Occipital lobe (tissue), 2 donors: ENCODE measurements around the gene BFSP2. TPM values are rescaled to one million over a fixed set of nuclear protein-coding genes. Genes with fewer than 3 reads are reported as not detected.

Experiments
- DNase-seq: peaks from one replicate; lab custom pipeline; 2025; lab: John Stamatoyannopoulos, UW
- total RNA-seq: library from RNA; depleted of rRNA; stranded (reverse); fragments of >200 nt; gene quantifications from one replicate; pipeline ENCODE4 v1.2.3, GENCODE V29; 2014

BFSP2 gene
- total RNA-seq, 1 donor from 2014 or later = 1.1 TPM

GRCh38 chr3:133383175-133383574 lies 16.7 kb upstream of the BFSP2 start:
- no peak for DNase-seq

- DNase-seq = no peak
Measured at GRCh38 chr3:133383741-133384140, 16.1 kb upstream of the BFSP2 start.

- DNase-seq = peak; percentile 56
Measured at GRCh38 chr3:133384331-133385027, 15.4 kb upstream of the BFSP2 start.

GRCh38 chr3:133386876-133387275 lies 13.0 kb upstream of the BFSP2 start:
- DNase-seq = no peak

GRCh38 chr3:133387341-133387740 lies 12.5 kb upstream of the BFSP2 start:
- no peak for DNase-seq

GRCh38 chr3:133388696-133389395 lies 11.0 kb upstream of the BFSP2 start:
- DNase-seq = no peak

GRCh38 chr3:133390715-133391114 lies 9.1 kb upstream of the BFSP2 start:
- DNase-seq = no peak

GRCh38 chr3:133393204-133393603 lies 6.7 kb upstream of the BFSP2 start:
- DNase-seq = no peak

GRCh38 chr3:133393691-133394474 lies 6.0 kb upstream of the BFSP2 start:
- no peak for DNase-seq

GRCh38 chr3:133394561-133395311 lies 5.1 kb upstream of the BFSP2 start:
- no peak for DNase-seq

GRCh38 chr3:133396906-133397305 lies 3.0 kb upstream of the BFSP2 start:
- DNase-seq = no peak

GRCh38 chr3:133401374-133402135 lies 1.7 kb downstream of the BFSP2 start:
- peak; percentile 44 for DNase-seq

GRCh38 chr3:133404920-133405319 lies 5.1 kb downstream of the BFSP2 start:
- no peak for DNase-seq

- no peak for DNase-seq
Measured at GRCh38 chr3:133408366-133408765, 8.5 kb downstream of the BFSP2 start.

- no peak for DNase-seq
Measured at GRCh38 chr3:133408961-133409360, 9.1 kb downstream of the BFSP2 start.

- no peak for DNase-seq
Measured at GRCh38 chr3:133410191-133410892, 10.5 kb downstream of the BFSP2 start.

- no peak for DNase-seq
Measured at GRCh38 chr3:133412183-133413132, 12.6 kb downstream of the BFSP2 start.

- DNase-seq = peak; percentile 35
Measured at GRCh38 chr3:133413161-133414020, 13.5 kb downstream of the BFSP2 start.
